Panc1 (cell line): ENCODE measurements around the gene ADARB2. TPM values are rescaled to one million over a fixed set of nuclear protein-coding genes. Genes with fewer than 3 reads are reported as not detected.

Source experiments
- ATAC-seq: fragments of 200-7000 bp; cut with Tn5 transposase; 2 replicates; pipeline ENCODE4 v1.9.1; 2020; ENCODE audit warnings: mild to moderate bottlenecking, moderate library complexity
- BruUV-seq: library from RNA; stranded (reverse); fragments of 400-500 nt; replicated peaks from 2 replicates; lab custom pipeline; 2021; lab: Mats Ljungman, UMichigan
- CTCF ChIA-PET: fragments of 300-600 bp; sonication (Branson Sonifier 250); formaldehyde crosslinking; loops from one replicate; lab custom pipeline; 2022; ENCODE audit warnings: antibody characterized with exemption; lab: Charles Lee
- POLR2A ChIA-PET: fragments of 300-600 bp; sonication (Branson Sonifier 250); formaldehyde crosslinking; loops from one replicate; lab custom pipeline; 2022; ENCODE audit warnings: antibody characterized with exemption; lab: Charles Lee
- DNase-seq: peaks from one replicate; pipeline ENCODE4 v3.0.0-alpha.2; 2010; ENCODE audit warnings: low read depth, low spot score
- H3K27ac ChIP-seq: 2 replicates; pipeline ENCODE4 v1.5.1; 2011; ENCODE audit warnings: mild to moderate bottlenecking, low read length, inconsistent platforms
- H3K27me3 ChIP-seq: fragments of 200-500 bp; sonication (Bioruptor generic); 2 replicates; pipeline ENCODE4 v1.6.0; 2014; ENCODE audit warnings: low read length, inconsistent platforms; ENCODE audit not compliant: control insufficient read depth, insufficient read depth
- H3K36me3 ChIP-seq: fragments of 200-500 bp; sonication (Bioruptor generic); 2 replicates; pipeline ENCODE4 v1.5.1; 2014; ENCODE audit warnings: inconsistent platforms, mild to moderate bottlenecking, low read length, moderate library complexity; ENCODE audit not compliant: control insufficient read depth, insufficient read depth
- H3K4me1 ChIP-seq: 2 replicates; pipeline ENCODE4 v1.5.1; 2011; ENCODE audit warnings: inconsistent platforms, mild to moderate bottlenecking, low read length, moderate library complexity; ENCODE audit not compliant: control insufficient read depth, insufficient read depth
- H3K4me3 ChIP-seq, 2 experiments: 2 replicates each; pipeline ENCODE4 v1.5.1; 2011 to 2012; ENCODE audit warnings: low read depth in 2 of 2, low read length in 2 of 2, mild to moderate bottlenecking in 2 of 2, inconsistent platforms in 1 of 2, moderate library complexity in 1 of 2
- H3K9me3 ChIP-seq: fragments of 200-500 bp; sonication (Bioruptor generic); 2 replicates; pipeline ENCODE4 v1.5.1; 2014; ENCODE audit warnings: low read depth, mild to moderate bottlenecking, inconsistent platforms, low read length, moderate library complexity; ENCODE audit not compliant: control insufficient read depth, insufficient read depth
- CTCF ChIP-seq: fragments of 450-650 bp; IDR thresholded peaks from 2 replicates; pipeline ENCODE4 v1.5.1; 2017; ENCODE audit warnings: mild to moderate bottlenecking
- POLR2AphosphoS5 ChIP-seq: IDR thresholded peaks from 2 replicates; pipeline ENCODE4 v1.6.1; 2012; ENCODE audit warnings: mild to moderate bottlenecking, low read depth, low read length, moderate library complexity
- SIN3A ChIP-seq: IDR thresholded peaks from 2 replicates; pipeline ENCODE4 v1.6.1; 2012; ENCODE audit warnings: low read depth, mild to moderate bottlenecking, low read length, moderate library complexity, borderline replicate concordance; ENCODE audit not compliant: insufficient read depth
- TCF7L2 ChIP-seq: IDR thresholded peaks from 2 replicates; pipeline ENCODE4 v1.6.1; 2011; ENCODE audit warnings: mild to moderate bottlenecking, low read depth, low read length, inconsistent platforms
- in situ Hi-C: cut with HindIII; loops from 2 replicates; pipeline ENCODE4 v1.10.0; 2016; ENCODE audit warnings: low sequenced_read_pairs, low pct_unique_long_range_greater_than_20kb
- intact Hi-C: fragments of 100-400 bp; cut with micrococcal nuclease; formaldehyde crosslinking; loops from one replicate; pipeline ENCODE4 v1.10.0; 2022; ENCODE audit not compliant: unreplicated experiment
- total RNA-seq: library from RNA; stranded (reverse); gene quantifications from one replicate; pipeline ENCODE4 v1.2.1, GENCODE V29; 2021; ENCODE audit not compliant: unreplicated experiment
- TF ChIP-seq, protein P1 (sequence below), 2 experiments: IDR thresholded peaks; 2 replicates each; pipeline ENCODE4 v1.6.1; 2011 to 2012; ENCODE audit warnings: low read depth in 2 of 2, control low read depth in 1 of 2, low read length in 1 of 2, mild to moderate bottlenecking in 1 of 2, moderate library complexity in 1 of 2; ENCODE audit not compliant: insufficient read depth in 1 of 2

Gene ADARB2
- total RNA-seq, 1 experiment from 2014 or later, result 0.31 TPM

DNA sequence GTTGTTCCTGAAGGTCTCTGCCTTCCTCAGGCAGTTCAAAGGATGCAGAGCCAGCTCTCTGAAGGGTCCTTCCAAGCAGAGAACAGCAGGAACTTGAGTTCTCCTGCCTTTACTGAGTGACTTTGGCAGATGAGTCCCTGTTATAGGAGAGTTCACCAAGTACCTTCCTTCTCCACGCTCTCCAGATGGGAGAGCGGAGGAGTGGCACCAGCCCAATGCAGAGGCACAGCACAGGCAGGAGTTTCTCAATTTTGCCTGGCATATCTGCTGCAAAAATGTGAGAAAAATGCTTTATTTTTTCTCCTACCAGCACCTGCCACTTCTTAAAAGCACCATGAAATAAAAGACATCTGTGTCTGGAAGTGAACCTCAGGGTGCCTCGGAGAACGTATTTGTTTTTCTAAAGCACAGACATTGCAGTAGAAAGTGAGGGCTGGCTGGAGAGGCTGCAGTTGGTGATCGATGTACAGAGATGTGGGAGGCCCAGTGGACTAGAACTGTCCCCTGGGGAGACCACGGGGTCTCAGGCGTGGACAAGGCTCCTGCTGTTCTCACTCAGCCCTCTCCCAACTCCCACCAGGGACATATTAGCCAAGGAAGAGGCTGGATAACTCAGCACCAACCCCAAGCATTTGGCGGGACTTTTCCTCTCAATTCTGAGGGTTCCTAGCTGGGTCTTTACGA is 506.6 kb downstream of the ADARB2 start:
- H3K4me3 ChIP-seq, result no peak overlapping the region
- H3K27ac ChIP-seq, result no peak overlapping the region
- H3K9me3 ChIP-seq, result no peaks in the 10 kb centered on the region
- ChIA-PET POLR2A (no interaction called here), CTCF (no interaction called here)
- in situ Hi-C loops, result no loop called here
- BruUV-seq, result no TSS peak
- no peak for TF ChIP-seq SIN3A
- TF ChIP-seq, protein P1, sequence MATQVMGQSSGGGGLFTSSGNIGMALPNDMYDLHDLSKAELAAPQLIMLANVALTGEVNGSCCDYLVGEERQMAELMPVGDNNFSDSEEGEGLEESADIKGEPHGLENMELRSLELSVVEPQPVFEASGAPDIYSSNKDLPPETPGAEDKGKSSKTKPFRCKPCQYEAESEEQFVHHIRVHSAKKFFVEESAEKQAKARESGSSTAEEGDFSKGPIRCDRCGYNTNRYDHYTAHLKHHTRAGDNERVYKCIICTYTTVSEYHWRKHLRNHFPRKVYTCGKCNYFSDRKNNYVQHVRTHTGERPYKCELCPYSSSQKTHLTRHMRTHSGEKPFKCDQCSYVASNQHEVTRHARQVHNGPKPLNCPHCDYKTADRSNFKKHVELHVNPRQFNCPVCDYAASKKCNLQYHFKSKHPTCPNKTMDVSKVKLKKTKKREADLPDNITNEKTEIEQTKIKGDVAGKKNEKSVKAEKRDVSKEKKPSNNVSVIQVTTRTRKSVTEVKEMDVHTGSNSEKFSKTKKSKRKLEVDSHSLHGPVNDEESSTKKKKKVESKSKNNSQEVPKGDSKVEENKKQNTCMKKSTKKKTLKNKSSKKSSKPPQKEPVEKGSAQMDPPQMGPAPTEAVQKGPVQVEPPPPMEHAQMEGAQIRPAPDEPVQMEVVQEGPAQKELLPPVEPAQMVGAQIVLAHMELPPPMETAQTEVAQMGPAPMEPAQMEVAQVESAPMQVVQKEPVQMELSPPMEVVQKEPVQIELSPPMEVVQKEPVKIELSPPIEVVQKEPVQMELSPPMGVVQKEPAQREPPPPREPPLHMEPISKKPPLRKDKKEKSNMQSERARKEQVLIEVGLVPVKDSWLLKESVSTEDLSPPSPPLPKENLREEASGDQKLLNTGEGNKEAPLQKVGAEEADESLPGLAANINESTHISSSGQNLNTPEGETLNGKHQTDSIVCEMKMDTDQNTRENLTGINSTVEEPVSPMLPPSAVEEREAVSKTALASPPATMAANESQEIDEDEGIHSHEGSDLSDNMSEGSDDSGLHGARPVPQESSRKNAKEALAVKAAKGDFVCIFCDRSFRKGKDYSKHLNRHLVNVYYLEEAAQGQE (IDR thresholded peaks at IDR 0.05; ENCODE audit: insufficient read depth in 1 of 2, low read depth in 2 of 2, low read length in 1 of 2), result no peak
- TF ChIP-seq POLR2AphosphoS5, result no peak
- TF ChIP-seq CTCF, result no peak
- no peaks in the 10 kb centered on the region for H3K4me1 ChIP-seq
- DNase-seq, result no peak
- H3K27me3 ChIP-seq, result peaks cover 4% of the 10 kb centered on the region
- no peaks in the 10 kb centered on the region for H3K36me3 ChIP-seq
- no peak for ATAC-seq
- intact Hi-C loops, result no loop called here

- CTCF ChIA-PET, result no interaction called here
- ATAC-seq (no peak), DNase-seq (no peak)
- no peaks in the 10 kb centered on the region for H3K9me3 ChIP-seq
- no peaks in the 10 kb centered on the region for H3K4me1 ChIP-seq
- H3K36me3 ChIP-seq, result no peaks in the 10 kb centered on the region
- intact Hi-C loops, result no loop called here
- no peak overlapping the region for H3K27ac ChIP-seq
- peaks cover 4% of the 10 kb centered on the region for H3K27me3 ChIP-seq
- H3K4me3 ChIP-seq, result no peak overlapping the region
- TF ChIP-seq POLR2AphosphoS5 (no peak), CTCF (no peak), TCF7L2 (no peak), SIN3A (no peak)
- TF ChIP-seq, protein P1 (IDR thresholded peaks at IDR 0.05; ENCODE audit: insufficient read depth in 1 of 2, low read depth in 2 of 2, low read length in 1 of 2), result no peak
- no TSS peak for BruUV-seq
- in situ Hi-C loops, result no loop called here
- POLR2A ChIA-PET, result no interaction called here
Observed at GRCh38 chr10:1230138-1230537, 507.2 kb downstream of the ADARB2 start.
